Breast epithelium (tissue), 3 donors: ENCODE data around the gene IFNG-AS1.

ENCODE experiments used
- CTCF ChIP-seq, 3 donors: fragments of 450-650 bp; IDR thresholded peaks; one replicate each; pipeline ENCODE4 v1.5.1; 2016 to 2017; ENCODE audit warnings: antibody characterized with exemption in 3 of 3, mild to moderate bottlenecking in 3 of 3, moderate library complexity in 3 of 3
- POLR2A ChIP-seq: fragments of 450-650 bp; IDR thresholded peaks from one replicate; pipeline ENCODE4 v1.6.1; 2016; ENCODE audit warnings: antibody characterized with exemption, mild to moderate bottlenecking, moderate library complexity
- POLR2AphosphoS5 ChIP-seq, 3 donors: sonication (generic); formaldehyde crosslinking; IDR thresholded peaks; one replicate each; pipeline ENCODE4 v1.6.1; 2017; ENCODE audit warnings: antibody characterized with exemption in 3 of 3

GRCh38 chr12:67940780-67941243 lies 48.4 kb upstream of the IFNG-AS1 start:
- no peak for TF ChIP-seq POLR2AphosphoS5 (IDR thresholded peaks at IDR 0.05)
- no peak for TF ChIP-seq CTCF (IDR thresholded peaks at IDR 0.05)
- TF ChIP-seq POLR2A: no peak
